GM19035 (cell line): Measurements from ENCODE around the gene TMEM30A.

ENCODE experiments used
- ATAC-seq: cut with Tn5 transposase; IDR thresholded peaks from one replicate; pipeline ENCODE4 v1.9.1; 2021; ENCODE audit not compliant: unreplicated experiment

TMEM30A gene

DNA sequence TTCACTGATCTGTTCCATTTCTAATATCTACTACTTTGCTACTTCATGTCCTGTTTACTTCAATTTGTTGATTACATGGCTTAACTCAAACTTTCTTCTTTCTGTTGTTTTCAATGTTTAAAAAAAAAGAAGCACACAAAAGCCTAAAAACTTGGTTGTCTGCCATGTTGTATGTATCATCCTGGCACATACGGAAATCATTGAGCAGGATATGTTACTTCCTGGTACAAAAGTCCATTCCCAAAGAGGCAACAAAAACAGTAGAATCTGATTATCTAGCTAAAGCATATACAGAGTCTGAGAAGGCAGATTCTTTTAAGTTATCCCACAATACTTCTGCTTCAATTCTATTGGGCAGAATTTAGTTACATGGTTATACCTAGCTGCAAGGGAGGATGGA is 64.2 kb downstream of the TMEM30A start:
- no peak for ATAC-seq

DNA sequence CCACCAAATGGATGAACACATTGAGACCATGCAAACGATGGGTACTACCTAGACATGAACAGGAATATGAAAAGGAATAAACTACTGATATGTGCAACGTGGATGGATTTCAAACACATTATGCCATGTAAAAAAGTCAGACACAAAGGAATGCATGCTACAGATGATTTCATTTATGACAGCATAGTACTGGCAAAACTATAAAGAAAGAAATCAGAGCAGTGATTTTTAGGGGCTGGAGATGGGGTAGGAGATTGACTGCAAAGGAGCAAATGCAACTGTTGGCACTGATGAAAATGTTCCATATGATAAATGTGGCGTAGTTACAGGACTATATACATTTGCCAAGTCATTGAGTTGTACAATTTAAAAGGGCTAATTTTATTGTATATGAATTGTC is 65.3 kb downstream of the TMEM30A start:
- no peak for ATAC-seq

DNA sequence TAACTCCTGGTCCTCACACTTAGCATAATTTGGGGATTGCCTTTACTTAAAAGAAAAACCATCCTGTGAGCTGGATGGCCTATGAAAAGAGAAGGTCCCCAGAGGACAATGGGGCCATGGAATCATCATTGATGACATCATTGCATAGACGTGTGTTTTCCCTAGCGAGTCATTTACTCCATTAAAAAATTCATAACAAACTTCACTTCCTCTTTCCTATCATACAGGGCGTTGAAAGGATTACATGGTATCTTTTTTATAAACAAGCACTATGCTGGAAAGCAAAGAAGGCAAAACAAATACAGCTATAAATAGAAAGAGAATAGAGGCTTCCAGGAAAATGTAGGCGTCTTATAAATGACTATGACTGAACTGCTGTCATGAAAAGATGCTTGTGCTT is 67.4 kb downstream of the TMEM30A start:
- no peak for ATAC-seq

DNA sequence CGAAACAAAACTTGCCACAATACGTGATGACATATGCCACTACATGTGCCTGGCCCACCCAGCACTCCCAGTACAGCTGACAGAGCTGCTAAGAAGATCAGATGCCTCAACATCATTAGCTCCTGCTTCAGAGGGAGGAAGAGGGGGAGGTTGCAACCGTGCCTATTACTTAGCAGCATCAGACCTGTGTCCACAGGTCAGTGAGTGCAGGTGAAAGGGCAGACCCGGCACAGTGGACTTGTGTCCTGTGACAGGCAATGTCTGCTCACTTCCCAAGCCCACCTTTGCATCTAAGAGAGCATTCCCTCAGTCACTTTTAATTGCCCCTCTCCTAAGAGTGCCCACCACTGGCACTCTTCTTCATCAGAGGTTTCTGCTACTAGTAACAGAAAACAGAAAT is 69.3 kb downstream of the TMEM30A start:
- no peak for ATAC-seq

DNA sequence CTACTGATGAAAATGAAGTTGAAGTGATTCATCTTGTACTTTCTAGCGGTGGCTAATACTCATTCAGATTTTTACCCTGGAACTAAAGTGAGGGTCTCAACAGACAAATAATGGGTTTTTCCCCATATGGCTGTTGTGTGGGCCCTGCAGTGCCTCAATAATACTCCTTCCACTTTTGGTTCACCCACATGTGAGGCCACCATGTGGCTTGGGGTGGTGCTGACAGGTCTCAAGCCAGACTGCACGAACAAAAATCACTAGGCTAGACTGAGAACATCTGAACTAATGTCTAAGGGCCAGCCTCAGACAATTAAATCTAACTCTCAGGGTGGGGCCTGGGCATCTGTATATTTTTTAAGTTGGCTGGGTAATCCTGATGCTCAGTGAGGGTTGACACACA is 70.9 kb downstream of the TMEM30A start:
- peak; percentile 46 for ATAC-seq

DNA sequence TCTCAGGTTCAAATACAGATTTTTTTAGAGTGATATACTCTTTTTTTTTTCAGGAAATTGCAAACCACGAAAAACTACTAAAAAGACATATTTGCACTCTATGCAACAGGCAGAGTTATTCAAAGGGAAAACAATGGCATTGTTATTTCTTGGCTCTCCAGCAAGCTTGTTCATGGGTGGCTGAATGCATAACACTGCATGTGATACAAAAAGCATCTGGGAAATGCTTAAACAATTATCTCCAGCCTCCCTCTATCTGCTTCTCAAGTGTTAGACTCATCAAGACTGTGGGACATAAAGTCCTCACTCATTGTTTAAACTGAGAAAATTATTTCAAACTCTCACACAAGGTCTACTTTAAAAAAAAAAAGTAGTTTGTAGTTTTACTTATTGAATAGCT is 71.5 kb downstream of the TMEM30A start:
- no peak for ATAC-seq

DNA sequence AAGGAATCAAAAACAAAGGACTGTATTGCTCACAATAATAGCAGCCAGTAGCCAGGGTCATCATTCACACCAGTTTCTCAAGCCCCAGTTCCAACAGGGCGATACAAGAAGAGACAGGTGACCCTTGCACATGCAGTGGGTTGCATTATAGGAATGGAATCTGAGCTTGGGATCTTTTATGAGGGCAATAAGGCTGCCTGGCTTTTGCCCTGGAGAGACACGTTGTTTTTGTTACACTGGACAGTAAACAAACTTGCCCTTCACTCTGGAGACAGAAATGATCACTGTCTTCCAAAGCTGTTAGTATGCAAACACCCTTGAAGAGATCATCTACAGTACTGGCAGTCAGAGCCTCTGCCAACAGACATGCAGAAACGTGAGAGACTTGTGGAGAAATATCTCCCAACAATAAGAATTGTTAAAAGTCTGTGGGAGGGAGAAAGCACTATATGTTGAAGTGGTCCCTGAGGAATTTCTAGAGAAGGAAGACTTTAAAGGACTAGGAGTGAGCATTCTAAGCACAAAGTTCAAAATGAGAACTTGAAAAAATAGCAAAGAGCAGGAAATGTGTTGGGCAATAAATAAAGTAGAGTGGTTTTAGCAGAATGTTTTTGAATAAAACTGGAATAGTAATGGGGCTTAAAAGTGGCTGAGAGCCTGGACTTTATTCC is 72.5 kb downstream of the TMEM30A start:
- no peak for ATAC-seq

DNA sequence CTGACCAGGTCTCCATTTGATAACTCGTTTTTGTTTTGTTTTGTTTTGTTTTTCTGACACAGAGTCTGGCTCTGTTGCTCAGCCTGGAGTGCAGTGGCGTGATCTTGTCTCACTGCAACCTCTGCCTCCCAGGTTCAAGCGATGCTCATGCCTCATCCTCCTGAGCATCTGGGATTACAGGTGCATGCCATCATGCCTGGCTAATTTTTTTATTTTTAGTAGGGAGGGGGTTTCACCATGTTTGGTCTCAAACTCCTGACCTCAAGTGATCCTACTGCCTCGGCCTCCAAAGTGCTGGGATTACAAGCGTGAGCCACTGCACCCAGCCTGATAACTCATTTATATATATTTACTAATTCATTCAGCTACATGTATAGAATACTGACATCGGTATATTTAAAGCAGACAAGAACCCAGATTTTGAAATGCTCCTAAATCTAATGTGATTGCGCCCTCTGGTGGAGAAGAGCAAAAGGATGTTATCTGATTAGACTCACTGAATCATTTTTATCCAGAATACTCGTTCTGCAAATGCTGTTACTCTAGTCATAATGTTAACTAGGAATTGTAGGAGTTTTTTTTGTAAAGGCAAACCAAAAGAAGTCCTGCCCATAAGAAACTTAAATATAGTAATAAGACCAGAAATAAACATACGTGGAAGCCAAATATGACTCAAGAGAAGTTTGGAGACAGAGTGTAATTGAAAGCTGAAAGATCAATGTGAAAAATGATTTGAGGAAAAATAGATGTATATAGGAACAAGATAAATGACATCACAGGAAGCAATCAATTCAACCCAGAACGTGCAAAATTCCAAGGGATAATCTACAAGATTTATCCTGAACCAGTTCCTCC is 73.5 kb downstream of the TMEM30A start:
- ATAC-seq, result no peak

DNA sequence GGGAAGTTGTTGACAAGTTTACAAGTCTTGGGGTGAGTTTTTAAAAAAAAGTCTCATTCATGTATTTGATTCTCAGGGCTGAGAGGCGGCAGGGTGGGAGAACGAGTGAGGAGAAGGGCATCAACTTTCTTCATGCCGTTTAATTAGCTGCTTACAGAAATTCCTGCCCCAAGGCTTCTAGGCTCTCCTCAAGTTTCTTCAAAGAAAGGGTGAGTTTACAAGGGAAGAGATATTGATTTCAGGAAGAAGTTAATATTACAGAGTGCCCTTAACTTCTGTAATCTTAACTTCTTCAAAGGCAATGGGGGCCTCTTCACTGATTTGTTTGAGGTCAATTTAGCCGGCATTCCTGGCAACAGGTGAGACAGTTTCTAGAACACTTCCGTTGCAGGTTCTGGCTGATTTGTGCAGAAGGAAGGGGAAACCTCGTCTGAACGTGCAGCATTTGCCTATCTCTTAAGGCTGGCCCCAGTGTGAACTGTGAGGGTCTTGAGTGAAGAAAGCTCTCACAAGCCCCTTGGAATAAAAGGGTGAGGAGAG is 75.3 kb downstream of the TMEM30A start:
- no peak for ATAC-seq

DNA sequence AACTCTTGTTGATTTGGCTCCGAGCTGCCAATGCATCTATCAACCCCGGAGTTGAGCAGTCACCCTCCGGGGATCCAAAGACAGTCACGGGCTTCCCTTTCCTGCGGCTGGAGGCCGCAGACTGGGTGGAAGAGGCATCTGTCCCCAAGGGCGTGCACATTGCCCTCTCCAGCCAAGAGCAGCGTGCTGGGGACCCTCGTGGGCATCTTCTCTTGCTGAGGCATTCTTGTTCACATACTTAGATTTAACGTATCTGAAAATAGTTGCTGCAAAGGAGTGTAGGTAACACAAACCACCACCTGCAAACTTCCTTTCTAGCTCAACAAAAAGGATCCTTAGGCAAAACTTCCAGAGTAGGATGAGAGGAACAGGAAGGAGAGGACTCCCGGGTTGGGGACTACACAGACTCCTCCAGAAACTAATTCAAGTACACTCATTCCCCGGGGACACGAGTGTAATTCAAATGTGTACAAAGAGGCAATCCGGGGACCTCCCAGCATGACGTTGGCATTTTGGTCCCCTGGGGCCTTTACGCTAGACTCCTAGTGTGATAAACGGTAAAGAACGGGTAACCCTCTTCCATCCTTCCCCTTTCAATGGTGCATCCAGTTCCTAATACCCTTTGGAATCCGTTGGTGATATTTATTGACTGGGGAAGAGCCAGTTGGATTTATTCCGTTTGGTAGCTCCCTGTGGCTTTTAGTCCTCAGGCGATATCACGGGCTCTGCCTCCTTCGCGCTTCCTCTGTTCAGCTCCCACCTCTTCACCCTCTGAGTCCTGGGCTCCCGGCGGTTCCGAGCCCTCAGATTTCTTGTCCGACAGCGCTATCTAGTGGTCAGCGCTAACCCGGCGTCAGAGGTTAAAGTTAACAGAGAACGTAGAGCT is 76.1 kb downstream of the TMEM30A start:
- ATAC-seq, result peak; percentile 78

DNA sequence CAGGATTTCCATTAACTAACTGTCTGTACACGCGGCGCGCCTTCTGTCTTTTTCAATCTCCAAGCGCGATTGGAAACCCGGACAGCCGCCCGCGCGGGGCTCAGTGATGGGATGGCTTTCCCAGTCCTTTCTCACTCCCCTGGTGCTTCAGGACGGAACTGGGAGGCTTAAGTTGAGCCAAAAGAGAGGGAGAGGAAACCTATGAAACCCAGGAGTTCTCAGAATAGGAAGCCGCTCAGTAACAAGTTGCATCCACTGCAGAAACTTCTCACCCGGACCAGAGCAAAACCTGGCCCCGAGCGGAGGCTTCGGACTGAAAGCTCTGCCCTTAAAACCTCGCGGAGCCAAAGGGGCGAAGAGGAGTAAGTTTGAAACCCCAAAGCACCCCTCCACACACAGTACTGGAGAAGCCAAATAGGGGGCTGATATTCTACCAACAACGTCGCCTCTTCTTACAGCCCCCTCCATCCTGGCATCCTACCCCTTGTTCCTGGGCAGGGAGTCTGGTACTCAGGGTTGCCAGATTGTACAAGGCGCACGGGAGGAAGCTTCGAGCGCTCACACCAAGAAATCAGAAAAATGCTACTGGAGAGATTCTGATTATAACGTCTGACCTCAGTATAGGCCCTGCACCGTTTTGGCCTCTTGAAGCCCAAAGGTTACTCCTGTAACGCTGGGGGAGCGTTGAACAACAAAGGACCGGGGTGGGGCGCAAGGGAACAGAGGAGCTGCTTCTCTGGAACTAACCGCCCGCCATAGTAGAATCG is 77.8 kb downstream of the TMEM30A start:
- ATAC-seq, result no peak

DNA sequence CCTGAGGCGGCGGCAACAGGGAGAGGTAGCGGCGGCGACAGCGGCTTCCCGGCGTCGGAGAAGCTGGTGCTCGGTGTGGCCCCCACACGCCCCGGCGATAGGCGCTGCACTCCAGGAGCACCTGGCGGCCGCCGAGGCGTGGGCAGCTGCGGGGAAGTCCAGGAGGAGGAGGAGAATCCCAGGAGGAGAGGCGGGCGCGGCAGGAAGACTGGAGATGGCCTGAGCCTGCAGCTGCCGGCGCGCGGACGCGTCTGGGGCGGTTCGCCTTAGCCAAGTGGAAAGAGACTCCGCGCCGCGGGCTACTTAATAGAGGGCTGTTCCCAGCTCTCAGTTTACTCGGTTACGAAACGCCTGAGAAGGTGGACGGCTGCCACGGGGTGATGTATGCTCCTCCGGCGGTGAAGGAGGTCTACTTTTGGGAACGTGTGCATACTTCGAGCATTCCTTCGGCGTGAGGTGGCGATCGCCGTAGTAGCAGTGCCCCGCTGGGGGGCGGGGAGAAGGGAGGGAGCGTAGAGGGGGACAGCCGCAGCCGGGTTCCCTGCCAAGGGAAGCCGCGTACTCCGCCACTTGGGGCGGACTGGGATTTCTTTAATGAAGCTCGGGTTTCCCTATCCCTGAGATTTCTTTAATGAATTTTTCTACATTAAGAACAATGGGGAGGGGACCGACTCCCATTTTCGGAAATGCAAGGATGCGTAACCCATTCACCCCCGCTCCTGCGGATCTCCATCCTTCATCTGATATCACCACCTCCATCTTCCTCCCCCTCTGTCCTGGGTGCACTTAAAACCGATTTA is 78.6 kb downstream of the TMEM30A start, which contains the start of gene COL12A1:
Gene COL12A1, minus strand, starts transcription at position 278 of the 800 bp plus-strand sequence. CDS start 3,261 bp downstream, outside the sequence.
- no peak for ATAC-seq

DNA sequence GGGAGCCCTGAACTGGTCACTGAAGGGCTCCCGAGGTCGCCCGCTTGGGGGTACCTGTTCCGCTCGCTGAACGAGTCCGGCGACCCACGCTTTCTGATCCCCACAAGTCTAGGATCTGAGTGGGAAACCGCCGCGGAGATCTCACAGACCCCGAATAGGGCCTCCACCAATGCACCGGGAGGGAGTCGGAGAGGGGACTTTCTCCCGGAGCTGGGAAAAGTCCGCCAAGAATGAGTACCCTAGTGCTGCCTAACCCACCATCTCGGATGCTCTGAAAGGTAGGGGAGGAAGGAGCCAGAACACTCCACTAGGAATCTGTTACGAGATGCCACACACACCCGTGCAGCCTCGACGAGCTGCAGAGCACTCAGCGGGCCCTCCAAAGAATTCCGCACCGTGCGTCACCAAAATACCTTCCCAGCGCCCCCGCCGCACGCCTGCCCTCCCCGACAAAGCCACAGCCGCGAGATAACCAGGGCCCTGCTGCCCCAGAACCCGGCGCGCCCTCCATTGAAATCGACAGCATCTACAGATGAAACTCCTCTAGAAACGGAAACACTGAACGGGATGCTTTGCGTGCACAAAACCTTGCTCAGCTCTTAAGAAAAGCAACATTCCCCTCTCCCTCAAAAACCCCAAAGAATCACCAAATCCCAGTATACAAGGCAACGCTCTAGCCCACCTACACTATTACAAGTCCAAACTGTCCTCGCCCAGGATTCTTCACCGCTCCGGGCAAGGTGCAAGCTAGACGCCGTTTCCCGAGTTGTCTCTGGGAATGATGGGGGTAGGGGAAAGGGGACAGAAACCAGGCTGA is 79.4 kb downstream of the TMEM30A start:
- ATAC-seq, result no peak

DNA sequence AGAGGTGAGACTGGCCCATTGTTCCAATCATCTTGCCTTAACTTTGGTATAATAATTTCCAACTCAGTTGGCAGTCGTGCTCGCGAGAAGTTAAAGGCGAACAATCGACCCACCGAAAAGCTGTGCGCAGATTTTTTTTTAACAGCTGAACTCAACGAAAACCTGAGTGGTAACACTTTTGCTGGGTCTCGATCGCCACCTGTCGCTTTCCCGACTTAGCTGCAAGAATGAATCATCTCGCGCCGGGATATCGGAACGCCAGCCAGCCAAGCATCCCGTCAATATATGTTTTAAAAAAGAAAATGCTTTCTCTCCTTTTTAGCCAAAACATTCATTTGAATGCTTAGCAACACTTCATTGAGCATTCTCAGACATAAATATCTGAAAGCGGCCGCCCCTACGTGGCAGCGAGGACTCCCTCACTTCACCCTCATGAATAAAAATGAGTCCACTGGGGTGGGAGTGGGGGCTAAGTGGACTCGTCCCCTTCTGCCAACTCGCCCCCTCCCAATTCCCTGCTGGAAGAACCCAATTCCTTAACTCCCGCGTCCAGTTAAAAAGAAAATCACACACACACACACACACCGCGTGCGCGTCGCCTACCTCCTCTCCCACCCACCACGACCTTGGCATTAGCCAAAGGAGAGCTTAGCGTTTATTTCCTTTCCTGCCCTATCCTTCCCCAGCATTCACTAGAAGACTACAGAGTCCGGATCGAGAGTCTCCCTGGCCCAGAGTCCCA is 80.2 kb downstream of the TMEM30A start:
- ATAC-seq, result no peak

DNA sequence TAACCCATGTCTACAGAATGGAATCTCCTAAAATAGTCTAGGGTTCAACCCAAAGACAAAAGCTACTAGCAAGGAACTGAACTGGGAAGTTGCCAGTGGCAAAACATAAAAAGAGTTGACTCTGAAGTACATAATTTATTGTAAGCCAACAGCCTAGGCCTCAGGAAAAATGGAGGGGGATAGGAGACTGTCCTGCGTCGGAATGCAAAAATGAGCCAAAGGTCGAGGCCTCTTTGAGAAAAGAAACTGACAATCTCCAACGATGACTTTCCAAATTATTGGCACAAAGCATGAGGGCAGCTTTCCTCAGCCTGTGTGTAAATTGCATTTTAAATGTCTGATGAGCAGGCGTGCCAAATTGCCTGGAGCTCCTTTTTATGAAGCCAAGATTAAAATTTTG is 80.9 kb downstream of the TMEM30A start:
- ATAC-seq, result no peak
